K562 (cell line): ENCODE data around the gene GPR78. TPM values are rescaled to one million over a fixed set of nuclear protein-coding genes. Genes with fewer than 3 reads are reported as not detected.

Experiments
- ATAC-seq: fragments of 200-7000 bp; cut with Tn5 transposase; 3 replicates; pipeline ENCODE4 v1.9.1; 2020; ENCODE audit warnings: moderate library complexity
- BruUV-seq: library from RNA; stranded (reverse); fragments of 400-500 nt; replicated peaks from 2 replicates; lab custom pipeline; 2021; lab: Mats Ljungman, UMichigan
- CTCF ChIA-PET: fragments of 300-600 bp; formaldehyde crosslinking; extraction: SDS; loops from one replicate; lab custom pipeline; 2021; ENCODE audit warnings: low intra/inter-chr PET ratio; lab: Yijun Ruan, JAX
- POLR2A ChIA-PET: fragments of 300-600, 350-650 bp; sonication (Branson Sonifier 250); formaldehyde crosslinking; extraction: SDS; loops from one replicate; lab custom pipeline; 2021; ENCODE audit warnings: antibody characterized with exemption, inconsistent platforms; lab: Yijun Ruan, JAX
- DNase-seq, 4 experiments: peaks; one replicate each; pipeline versions ENCODE4 v3.0.0 to v3.0.0-alpha.2; 2011 to 2018; ENCODE audit warnings: low spot score in 3 of 4, mixed read lengths in 3 of 4; ENCODE audit errors: extremely low read depth in 1 of 4
- FAIRE-seq: peaks from 2 replicates; lab custom pipeline; 2011; peaks lifted over from hg19 to GRCh38; lab: Jason Lieb, UNC
- H2AFZ ChIP-seq: 2 replicates; pipeline ENCODE4 v1.6.0; 2011; ENCODE audit warnings: low read depth, low read length, control low read depth, inconsistent platforms
- H3K27ac ChIP-seq: fragments of 200-600 bp; 3 replicates; pipeline ENCODE4 v1.8.0; 2011; ENCODE audit warnings: low read depth, mild to moderate bottlenecking, control low read depth, inconsistent platforms, low read length, moderate library complexity, mixed read lengths; ENCODE audit errors: extremely low read depth
- H3K27me3 ChIP-seq, 2 experiments: fragments of 300-600 bp in 1 of 2; 2 replicates in 1 of 2; 3 replicates in 1 of 2; pipeline versions ENCODE4 v1.6.0 to v1.8.0; 2011; ENCODE audit warnings: inconsistent platforms in 2 of 2, low read length in 2 of 2, mild to moderate bottlenecking in 1 of 2, mixed read lengths in 1 of 2, moderate library complexity in 1 of 2; ENCODE audit not compliant: control insufficient read depth in 2 of 2, insufficient read depth in 2 of 2
- H3K36me3 ChIP-seq: fragments of 300-600 bp; 3 replicates; pipeline ENCODE4 v1.8.0; 2011; ENCODE audit warnings: mild to moderate bottlenecking, low read length, inconsistent platforms; ENCODE audit not compliant: control insufficient read depth, insufficient read depth
- H3K4me1 ChIP-seq, 2 experiments: fragments of 200-600 bp in 1 of 2; replicated peaks in 1 of 2; 2 replicates in 1 of 2; 3 replicates in 1 of 2; pipeline versions ENCODE4 v1.5.1 to v1.8.0; 2011; ENCODE audit warnings: inconsistent platforms in 2 of 2, low read length in 2 of 2, mild to moderate bottlenecking in 1 of 2, mixed read lengths in 1 of 2, moderate library complexity in 1 of 2; ENCODE audit not compliant: control insufficient read depth in 2 of 2, insufficient read depth in 2 of 2
- H3K4me2 ChIP-seq: 2 replicates; pipeline ENCODE4 v1.6.1; 2011; ENCODE audit warnings: low read length, control low read depth, inconsistent platforms, mixed read lengths; ENCODE audit not compliant: insufficient read depth
- H3K4me3 ChIP-seq: fragments of 200-600 bp; sonication (generic), shearing (Covaris generic); 2 replicates; pipeline ENCODE4 v1.5.1; 2016; ENCODE audit warnings: control low read depth, inconsistent platforms
- H3K79me2 ChIP-seq: fragments of 200-600 bp; 3 replicates; pipeline ENCODE4 v1.8.0; 2011; ENCODE audit warnings: low read length, inconsistent platforms; ENCODE audit not compliant: control insufficient read depth, insufficient read depth
- H3K9ac ChIP-seq, 2 experiments: 2 replicates each; pipeline versions ENCODE4 v1.6.0 to v1.6.1; 2011; ENCODE audit warnings: low read depth in 2 of 2, low read length in 2 of 2, control low read depth in 1 of 2, inconsistent platforms in 1 of 2, mild to moderate bottlenecking in 1 of 2, mixed read lengths in 1 of 2; ENCODE audit not compliant: insufficient read depth in 1 of 2
- H3K9me1 ChIP-seq: one replicate; pipeline ENCODE4 v1.6.0; 2011; ENCODE audit warnings: inconsistent platforms, mild to moderate bottlenecking, low read length, moderate library complexity; ENCODE audit not compliant: control insufficient read depth, insufficient read depth
- H3K9me3 ChIP-seq: replicated peaks from 2 replicates; pipeline ENCODE4 v1.5.1; 2011; ENCODE audit warnings: low read depth, low read length, inconsistent platforms; ENCODE audit not compliant: control insufficient read depth, insufficient read depth
- H4K20me1 ChIP-seq: replicated peaks from 2 replicates; pipeline ENCODE4 v1.6.1; 2011; ENCODE audit warnings: low read length, inconsistent platforms, mixed read lengths; ENCODE audit not compliant: control insufficient read depth, insufficient read depth
- ESRRB ChIP-seq: fragments of 250-450 bp; sonication (Bioruptor Pico); IDR thresholded peaks from 2 replicates; pipeline ENCODE4 v1.5.0; 2020; ENCODE audit warnings: mild to moderate bottlenecking, moderate library complexity, borderline replicate concordance
- FOXM1 ChIP-seq, 2 experiments: fragments of 450-650 bp in 1 of 2; sonication (generic) in 1 of 2; formaldehyde crosslinking in 1 of 2; IDR thresholded peaks; 2 replicates each; pipeline versions ENCODE4 v1.6.1 to v1.9.0; 2017 to 2022; ENCODE audit warnings: low read depth in 2 of 2, mild to moderate bottlenecking in 2 of 2, missing genetic modification reagents in 1 of 2, moderate library complexity in 1 of 2
- GTF2F1 ChIP-seq: IDR thresholded peaks from 2 replicates; pipeline ENCODE4 v1.6.1; 2011; ENCODE audit warnings: low read depth, low read length, improper control_type of control experiment
- RBM14 ChIP-seq: fragments of 200-400 bp; formaldehyde crosslinking; IDR thresholded peaks from 2 replicates; pipeline ENCODE4 v1.6.1; 2018; ENCODE audit warnings: low read depth, mild to moderate bottlenecking, low read length, moderate library complexity, borderline replicate concordance; ENCODE audit not compliant: insufficient read depth
- ZNF3 ChIP-seq: fragments of 250-450 bp; sonication (Bioruptor Pico); IDR thresholded peaks from 2 replicates; pipeline ENCODE4 v1.5.0; 2021; ENCODE audit warnings: mild to moderate bottlenecking, moderate library complexity
- WGBS: fragments of 100-300 bp; shearing (Covaris generic); methylation state at CpG from one replicate; pipeline ENCODE4 v1.1.6; 2016; ENCODE audit warnings: low coverage, mixed read lengths; ENCODE audit not compliant: insufficient coverage; ENCODE audit errors: missing lambda C conversion rate; 5-methylcytosine and 5-hydroxymethylcytosine counted together
- in situ Hi-C: fragments of 300-500 bp; cut with MboI; formaldehyde crosslinking; loops from 4 replicates; pipeline ENCODE4 v1.15.0; 2018; ENCODE audit warnings: inconsistent platforms, mixed read lengths
- intact Hi-C: fragments of 100-400 bp; cut with micrococcal nuclease; formaldehyde crosslinking; loops from 2 replicates; pipeline ENCODE4 v1.14.2; 2022
- polyA plus RNA-seq, 8 experiments: library from polyadenylated mRNA; depleted of rRNA in 4 of 8; stranded (reverse) in 5 of 8; unstranded in 3 of 8; fragments of >200 nt; fragmentation: Nextera tagmentation in 2 of 8; fragmentation: Illumina TruSeq in 1 of 8; extraction: Ambion mirVana in 2 of 8; extraction: Trizol in 1 of 8; gene quantifications; 2 replicates each; pipeline versions ENCODE4 v1.2.1 to v1.2.3, GENCODE V29; 2011 to 2014; ENCODE audit warnings: inconsistent platforms in 1 of 8, missing spikeins in 1 of 8
- total RNA-seq, 7 experiments: library from RNA; depleted of rRNA in 6 of 7; stranded (reverse); fragments of >200 nt in 6 of 7; fragmentation: Illumina TruSeq in 2 of 7; extraction: Trizol in 2 of 7; gene quantifications; 2 replicates each; pipeline versions ENCODE4 v1.2.1 to v1.2.3, GENCODE V29; 2011 to 2021; ENCODE audit warnings: low replicate concordance in 1 of 7

Gene GPR78
- total and polyA plus RNA-seq, 9 of the 15 experiments (the other 6 are each of a cell fraction or from before 2014, with no cell fraction given): 0.04 to 0.13 (median 0.07) TPM; not detected in 4

- TF ChIP-seq ZNF3 (CRISPR knock-in tag): no peak
- no peak for TF ChIP-seq RBM14
- no peak for TF ChIP-seq ESRRB (CRISPR knock-in tag)
- no peak for TF ChIP-seq FOXM1 (IDR thresholded peaks at IDR 0.05; ENCODE audit: low read depth)
- no peak for TF ChIP-seq FOXM1 (CRISPR knock-in tag; IDR thresholded peaks at IDR 0.05; ENCODE audit: low read depth)
These were observed 9.1 kb downstream of the GPR78 start (continued) for GRCh38 chr4:8589336-8589735.

- intact Hi-C loops: no loop called here
- peaks cover 7 to 56% of the 10 kb centered on the region in 2 experiments; a peak in 4 of 5 replicates for H3K27me3 ChIP-seq
- ATAC-seq: no peak
These were observed 9.8 kb downstream of the GPR78 start for GRCh38 chr4:8589823-8590545.

More at GRCh38 chr4:8589823-8590545, 9.8 kb downstream of the GPR78 start:
- Histone ChIP-seq H3K4me3 (no peak overlapping the region), H3K4me1 (peaks cover 13 to 36% of the 10 kb centered on the region in 2 experiments; a peak in 4 of 5 replicates), H3K9me3 (no peaks in the 10 kb centered on the region), H3K79me2 (no peaks in the 10 kb centered on the region; the same call in 2 of the 3 replicates), H4K20me1 (peaks cover 17% of the 10 kb centered on the region), H3K4me2 (no peak overlapping the region), H3K27ac (no peak overlapping the region), H3K9me1 (no peaks in the 10 kb centered on the region), H3K9ac (no peak overlapping the region), H3K36me3 (no peaks in the 10 kb centered on the region), H2AFZ (no peak overlapping the region)
- WGBS: 12% methylated on average over 11 of the region's 11 CpGs
- BruUV-seq: no TSS peak
- DNase-seq (no peak), FAIRE-seq (no peak)
- in situ Hi-C loops: no loop called here
- TF ChIP-seq GTF2F1: no peak
- POLR2A ChIA-PET: interaction anchor here (0.6 kb wide), 1 partner anchor 11 kb away, joined by 4 read pairs; no protein-coding TSS in a partner anchor
- CTCF ChIA-PET: no interaction called here
